Activated T-helper 1 cell treated with anti-CD3 and anti-CD28 coated beads, Interleukin-2, amount 50 U/mL, for 16 hours (primary cell): Measurements from ENCODE around the gene NCOR1.
A peak's percentile ranks its signal among the peaks of the same experiment; 100 is the strongest.

Experiments
- DNase-seq, 2 donors: peaks; one replicate each; pipeline ENCODE4 v3.0.0-alpha.2; 2020; ENCODE audit warnings: low read depth in 1 of 2, low spot score in 1 of 2

NCOR1 gene

DNA sequence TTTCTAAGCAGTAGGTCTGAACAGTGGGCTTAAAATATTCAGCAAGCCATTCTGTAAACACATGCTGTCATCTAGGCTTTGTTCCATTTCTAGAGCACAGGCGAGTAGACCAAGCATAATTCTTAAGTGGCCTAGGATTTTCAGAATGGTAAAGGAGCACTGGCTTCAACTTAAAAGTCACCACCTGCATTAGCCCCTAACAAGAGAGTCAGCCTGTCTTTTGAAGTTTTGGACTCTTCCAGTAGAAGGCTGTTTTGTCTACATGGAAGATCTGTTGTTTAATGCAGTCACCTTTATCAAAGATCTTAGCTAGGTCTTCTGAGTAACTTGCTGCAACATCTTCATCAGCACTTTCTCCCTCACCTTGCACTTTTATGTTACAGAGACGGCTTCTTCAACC, 179.1 kb downstream of the NCOR1 start:
- DNase-seq, result no peak

DNA sequence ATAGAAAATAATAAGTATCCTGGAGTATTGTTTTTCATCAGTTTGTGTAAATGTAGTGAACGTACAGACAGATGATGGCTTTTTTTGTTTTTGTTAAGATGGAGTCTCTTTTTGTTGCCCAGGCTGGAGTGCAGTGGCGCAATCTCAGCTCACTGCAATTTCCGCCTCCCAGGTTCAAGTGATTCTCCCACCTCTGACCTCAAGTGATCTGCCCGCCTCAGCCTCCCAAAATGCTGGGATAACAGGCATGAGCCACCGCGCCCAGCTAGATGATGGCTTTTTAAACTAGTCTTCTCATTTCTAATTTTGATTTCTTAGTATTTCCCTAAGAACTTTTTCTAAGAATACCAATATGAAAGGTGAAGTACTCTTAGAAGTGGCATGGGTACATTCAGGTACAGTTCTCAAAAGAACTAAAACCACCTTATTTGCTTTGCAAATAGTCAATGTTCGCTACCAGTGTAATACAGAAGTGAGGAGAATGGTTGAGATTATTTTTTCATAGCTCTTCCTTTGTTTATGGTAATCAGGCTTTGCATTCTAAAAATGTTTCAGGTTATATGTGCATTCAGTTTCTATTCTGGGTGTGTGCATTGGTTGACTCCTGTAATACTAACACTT, 181.5 kb downstream of the NCOR1 start:
- no peak for DNase-seq

DNA sequence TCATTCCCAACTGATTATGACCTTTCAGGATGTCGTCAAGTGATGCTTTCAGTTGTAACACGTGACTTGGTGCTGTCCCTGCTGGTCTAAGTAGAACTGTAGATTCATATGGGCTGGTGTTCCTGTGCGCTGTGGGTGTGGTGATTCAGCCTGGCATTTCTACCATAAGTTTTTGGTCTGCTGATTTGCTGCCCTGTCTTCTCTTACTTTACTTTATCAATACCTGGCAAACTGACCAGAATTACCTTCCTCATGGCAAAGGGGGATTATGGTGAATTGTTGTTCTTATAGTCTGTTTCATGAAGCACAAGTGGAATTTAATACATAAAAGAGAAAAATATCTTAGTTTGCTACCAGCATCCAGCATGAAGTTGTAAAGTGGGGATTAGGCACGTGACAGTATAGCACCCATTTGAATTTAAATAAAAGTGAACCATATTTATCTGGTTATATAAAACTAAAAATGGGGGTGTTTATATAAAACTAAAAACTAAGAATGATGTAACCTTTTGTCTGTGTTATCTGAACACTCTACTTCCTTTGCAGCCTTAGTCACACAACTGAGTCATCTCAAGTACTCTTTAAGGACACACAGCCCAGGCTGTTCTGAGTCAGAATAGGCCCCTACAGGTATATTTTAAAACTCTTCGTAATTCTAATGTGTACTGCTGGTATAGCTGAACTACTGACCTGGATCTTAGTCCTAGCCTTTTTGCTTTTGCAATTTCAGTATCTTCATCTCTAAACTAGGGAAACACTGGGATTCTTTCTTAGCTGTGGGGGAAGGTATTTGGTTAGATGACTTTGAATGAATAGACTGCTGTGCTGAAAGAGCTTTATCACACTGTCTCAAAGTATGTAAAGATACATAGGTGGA, 187.4 kb downstream of the NCOR1 start:
- peak in 1 of 2 donors; percentile 28 for DNase-seq

DNA sequence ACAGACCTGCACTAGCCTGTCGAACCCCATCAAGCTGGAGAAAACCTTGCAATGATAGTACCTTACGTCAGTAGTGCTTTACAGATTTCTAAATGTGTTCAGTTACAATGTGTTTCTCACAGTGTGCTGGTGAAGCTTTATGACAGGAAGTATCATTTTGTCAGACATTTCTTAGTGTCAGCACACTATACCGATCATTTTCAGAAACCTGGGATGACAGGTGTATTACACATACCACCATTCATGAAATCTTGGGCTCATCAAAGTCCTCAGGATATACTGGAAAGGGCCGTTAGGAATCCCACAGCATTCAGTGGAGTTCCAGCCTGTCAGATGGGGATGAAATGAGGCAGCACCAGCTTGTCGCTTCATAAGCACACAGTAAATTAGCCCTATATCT, 188.4 kb downstream of the NCOR1 start:
- no peak for DNase-seq

DNA sequence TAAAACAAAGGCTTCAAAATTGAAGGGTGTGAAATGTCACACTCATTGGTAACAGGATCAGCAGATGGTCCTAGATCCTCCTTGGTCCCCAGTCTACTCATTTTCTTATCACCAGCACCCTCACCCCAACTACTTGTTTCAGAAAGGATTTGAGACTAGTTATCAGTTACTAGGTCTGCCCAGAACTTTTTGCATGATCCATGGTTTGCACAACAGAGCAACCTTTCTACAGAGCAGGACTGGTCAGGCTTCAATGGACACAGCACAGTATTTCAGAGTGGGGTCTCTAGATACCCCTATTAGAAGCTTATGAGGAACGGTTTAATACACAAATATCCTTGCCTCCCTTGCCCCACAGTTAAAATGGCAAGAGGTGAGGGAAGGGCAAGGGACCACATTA, 190.1 kb downstream of the NCOR1 start:
- no peak for DNase-seq

DNA sequence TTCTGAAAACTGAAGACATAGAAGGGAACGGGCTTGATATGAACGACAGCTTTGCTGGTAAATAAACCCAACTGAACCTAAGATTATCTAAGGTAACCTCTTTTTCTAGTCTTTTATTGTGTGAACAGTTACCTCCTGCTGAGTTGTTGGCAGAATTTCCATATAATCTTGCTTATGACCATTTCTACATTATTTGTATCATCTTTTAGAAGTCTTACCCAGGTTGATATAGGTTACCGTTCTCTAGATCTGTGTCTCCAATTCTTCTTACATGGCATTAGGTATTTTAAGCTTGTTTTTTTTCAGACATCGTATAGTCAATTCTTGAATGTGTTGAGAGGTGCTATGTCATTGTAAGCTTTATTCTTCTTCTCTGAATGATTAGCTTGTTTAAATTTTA, 191.5 kb downstream of the NCOR1 start:
- no peak for DNase-seq

DNA sequence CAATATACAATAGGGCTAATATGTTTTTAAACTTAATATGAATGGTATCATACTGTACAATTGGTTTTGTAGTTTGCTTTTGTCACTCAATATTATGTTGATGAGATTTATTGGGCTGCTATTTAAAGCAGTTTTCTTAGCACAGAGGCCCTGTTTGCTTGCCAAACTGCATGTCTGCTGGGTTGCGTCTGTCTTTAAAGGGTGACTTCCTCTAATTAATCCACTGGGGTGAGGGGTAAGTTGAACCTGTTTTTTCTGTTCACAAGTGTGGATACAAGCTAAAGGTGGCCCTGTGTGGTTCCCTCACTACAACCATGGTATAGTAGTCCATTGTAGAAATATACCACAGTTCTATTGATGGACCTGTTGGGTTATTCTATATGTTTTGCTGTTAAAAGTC, 196.0 kb downstream of the NCOR1 start:
- DNase-seq, result no peak

DNA sequence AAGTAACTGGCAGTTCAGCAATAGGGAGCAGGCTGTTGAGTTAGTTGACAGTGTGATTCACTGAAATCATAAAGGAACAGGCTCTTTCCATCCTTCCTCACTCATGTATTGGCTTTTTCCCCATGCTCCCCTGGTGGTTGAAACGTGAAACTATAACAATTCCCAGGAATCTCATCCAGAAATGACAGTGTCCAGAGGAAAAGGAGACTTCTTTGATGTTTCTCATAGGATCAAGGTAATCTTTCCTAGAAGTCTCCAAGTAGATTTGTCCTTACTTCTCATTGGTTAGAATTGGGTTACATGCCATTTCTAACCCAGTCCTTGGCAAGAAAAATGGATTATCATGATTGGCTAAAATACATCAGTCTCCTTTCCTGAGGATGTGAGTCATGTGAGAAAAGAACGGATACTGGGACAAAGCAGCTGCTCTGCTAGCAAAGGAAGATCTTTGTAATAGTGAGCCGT, 201.4 kb downstream of the NCOR1 start:
- no peak for DNase-seq

DNA sequence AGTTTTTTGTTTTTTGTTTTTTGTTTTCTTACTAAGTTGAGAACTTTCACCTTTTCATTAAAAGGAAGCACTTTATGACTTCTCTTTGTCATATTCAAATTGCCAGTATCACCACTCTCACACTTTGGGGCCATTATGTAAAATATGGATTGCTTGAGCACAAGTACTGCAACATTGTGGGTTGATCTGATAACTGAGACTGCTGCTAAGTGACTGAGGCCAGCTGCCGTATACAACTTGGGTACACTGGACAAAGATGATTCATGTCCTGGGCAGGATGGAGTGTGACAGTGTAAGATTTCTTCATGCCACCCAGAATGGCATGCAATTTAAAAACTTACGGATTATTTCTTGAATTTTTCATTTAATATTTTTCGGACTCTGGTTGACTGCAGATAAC, 207.9 kb downstream of the NCOR1 start:
- DNase-seq, result no peak

DNA sequence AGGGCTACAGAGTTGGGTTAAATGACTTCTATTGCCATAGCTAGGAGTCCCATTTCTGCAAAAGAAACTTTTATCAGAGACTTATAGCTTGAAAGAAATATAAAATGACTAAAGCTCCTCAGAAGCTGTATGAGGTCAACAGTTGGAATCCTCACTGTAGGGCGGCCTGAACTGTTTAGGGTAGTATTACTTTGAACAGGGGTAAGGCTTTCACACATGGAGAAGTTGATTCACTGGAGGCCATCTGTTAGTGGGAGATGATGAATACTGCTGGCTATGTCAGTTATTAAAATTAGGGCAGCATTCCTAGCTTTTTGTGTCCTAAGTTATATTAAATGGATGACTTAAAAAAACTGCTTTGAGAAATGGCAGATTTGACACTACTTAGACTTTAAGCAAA, 209.7 kb downstream of the NCOR1 start:
- DNase-seq, result no peak

DNA sequence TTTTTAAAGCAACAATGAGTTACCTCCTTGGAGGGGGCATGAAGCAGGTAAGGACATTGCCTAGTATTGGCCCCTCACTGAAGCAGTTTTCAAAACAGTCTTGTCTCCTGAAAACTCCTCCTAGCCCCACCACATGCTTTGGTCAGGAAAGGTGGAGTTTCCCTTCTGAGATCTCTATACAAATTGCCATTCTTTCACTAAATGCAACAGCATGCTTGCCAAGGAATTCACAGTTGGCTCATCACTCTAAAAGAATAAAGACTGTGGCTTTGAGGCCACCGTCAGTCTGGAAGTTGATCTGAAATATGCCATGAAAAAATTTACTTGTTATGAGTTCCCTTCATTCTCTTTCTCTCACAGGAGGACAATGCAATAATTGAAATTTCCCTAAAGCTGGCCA, 211.5 kb downstream of the NCOR1 start:
- no peak for DNase-seq

DNA sequence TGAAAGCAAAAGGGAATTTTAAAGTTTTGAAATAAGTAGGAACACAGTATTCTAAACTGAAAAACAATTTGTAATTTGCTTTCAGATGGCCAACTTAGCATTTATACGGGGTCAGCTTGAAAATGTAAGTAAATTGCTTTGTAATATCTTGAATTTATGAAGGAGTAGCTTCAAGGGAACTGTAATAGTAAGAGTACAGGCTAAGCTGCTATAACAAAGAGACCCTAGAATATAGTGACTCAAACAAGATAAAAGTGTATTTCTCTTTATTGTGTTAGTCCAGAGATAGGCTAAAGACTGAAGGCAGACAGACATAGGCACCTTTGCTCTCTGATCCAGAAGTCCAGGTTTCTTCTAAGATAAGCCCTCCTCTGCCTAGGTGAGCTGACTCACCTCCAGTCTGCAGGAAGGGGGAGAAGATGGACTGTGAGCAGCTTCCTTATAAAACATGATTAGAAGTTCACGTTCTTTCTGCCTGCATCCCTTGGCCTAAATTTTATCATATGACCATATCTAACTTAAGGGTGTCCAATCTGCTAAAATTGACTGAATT, 212.6 kb downstream of the NCOR1 start:
- DNase-seq, result no peak

DNA sequence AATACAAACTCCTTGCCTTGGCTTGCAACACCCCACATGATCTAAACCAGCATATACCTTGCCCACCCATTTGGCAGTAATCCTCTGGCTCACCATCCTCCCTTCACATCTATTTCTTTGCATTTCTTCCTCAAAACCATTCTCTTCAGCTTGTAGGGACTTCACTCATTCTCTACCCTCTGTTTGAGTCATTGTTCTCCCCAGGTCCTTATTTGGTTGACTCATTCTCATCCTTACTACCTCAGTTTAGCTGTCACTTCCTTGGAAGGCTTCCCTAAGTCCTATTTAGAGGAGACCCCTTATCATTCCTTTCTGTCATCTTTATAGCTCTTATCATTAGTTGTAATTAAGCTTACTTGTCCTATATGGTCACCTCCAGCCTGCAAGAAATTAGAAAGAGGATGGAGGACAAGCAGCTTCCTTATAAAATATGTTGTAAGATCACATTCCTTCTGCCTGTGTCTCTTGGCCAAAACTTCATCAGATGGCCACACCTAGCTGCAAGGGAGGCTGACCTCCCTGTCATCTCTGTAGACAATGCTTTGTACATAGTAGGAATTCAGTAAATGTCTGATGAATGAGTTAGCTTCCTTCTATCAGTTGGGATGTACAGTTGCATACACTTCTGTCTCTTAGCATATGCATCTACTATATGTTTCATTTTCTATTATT, 214.0 kb downstream of the NCOR1 start:
- no peak for DNase-seq

DNA sequence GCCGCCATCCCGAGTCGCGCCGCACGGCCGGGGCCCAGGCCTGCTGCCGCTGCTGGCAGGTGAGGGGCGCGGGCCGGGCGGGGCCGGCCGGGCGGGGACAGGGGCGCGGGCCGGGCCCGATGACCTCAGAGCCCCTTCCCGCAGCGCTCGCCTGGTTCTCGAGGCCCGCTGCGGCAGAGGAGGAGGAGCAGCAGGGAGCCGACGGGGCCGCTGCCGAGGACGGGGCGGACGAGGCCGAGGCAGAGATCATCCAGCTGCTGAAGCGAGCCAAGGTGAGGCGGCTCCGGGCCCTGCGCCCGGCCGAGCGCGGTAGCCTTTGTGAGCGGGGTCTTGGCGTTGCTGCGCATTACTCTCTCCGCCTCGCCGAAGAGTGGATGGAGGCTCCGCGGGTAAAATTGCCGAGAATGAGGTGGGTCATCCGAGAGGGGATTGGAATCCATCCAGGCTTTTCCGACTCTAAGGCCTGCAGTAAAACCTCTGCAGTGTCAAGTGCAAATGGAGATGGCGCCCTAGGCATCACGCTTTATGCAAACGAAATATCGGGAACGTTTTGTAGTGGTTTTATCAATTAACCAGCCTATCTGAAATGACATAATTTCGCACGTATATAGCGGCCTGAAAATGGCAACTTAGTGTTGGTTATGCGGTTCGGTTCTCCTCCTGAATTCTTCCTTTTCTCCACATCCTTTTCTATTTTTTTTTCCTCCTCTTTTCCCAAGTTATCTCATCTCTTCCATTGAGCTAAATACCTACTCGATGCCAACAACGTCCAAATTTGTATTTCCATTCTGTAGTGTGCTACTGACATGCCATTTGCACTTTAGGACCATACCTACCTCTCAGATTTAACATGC, 215.1 kb downstream of the NCOR1 start:
- DNase-seq, result no peak

DNA sequence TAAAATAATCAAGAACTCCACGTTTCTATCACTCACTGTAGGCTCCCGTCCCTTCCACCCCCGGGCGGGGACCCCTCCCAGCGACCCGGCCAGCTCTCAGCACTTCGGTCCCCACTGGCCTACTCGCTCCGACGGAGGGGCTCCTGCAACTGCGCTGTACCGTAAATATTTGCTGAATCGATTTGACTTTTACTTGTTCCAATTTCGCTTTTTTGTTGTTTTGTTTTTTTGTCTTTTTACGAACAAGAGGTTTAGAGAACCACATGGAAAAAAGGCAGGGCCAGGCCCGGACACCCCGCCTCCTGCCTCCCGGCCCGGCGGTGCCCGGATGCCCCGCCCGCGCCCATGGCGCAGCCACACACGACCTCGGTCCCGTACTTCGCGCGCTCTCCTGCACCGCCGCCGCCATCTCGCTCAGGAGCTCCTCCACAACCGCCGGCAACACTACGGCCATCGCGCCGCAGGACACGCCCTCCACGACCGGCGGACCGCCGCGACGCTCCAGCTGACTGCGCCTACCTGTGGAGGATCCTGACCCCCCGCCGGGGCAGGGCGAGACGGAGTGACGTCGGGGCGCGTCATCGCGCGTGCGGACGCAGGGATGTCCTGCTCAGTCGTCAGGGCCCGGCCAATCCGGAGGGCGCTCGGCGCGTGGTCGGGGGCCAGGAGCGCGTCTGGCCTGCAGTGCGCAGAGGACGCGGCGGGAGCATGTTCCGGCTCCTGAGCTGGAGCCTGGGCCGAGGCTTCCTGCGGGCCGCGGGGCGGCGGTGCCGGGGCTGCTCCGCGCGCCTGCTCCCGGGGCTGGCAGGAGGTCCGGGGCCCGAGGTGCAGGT, 216.0 kb downstream of the NCOR1 start, which contains the start of the genes TTC19 and ZSWIM7:
Gene TTC19, plus strand, starts transcription at position 684 of the 833 bp plus-strand sequence. Its CDS starts 25 bp downstream, at position 709.
Gene ZSWIM7, minus strand, starts transcription at position 564 of the 833 bp plus-strand sequence. Its CDS starts 110 bp downstream, at position 454.
- peak; percentile 84 to 89 for DNase-seq

DNA sequence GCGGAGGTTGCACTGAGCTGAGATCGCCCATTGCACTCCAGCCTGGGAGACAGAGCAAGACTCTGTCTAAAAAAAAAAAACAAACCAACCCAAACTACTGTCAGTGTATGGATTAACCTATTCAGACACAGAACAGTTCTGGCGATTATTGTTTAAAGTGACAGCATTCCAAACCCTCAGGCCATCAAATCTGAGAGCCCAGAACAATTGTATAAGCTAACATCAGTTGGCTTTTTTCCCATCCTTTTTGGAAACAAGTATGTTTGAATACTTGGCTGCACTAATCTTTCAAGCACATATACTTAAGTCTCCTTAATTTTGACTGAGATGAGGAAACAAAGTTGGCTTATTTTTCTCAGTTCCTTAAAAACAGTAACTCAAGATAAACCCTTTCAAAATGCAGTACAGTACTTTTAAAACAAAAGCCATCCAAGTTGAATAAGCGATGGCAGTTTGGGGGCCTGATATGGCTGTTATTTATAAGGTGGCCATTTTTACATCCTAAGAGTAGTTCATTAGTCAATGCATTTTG, 217.2 kb downstream of the NCOR1 start:
- DNase-seq, result no peak

DNA sequence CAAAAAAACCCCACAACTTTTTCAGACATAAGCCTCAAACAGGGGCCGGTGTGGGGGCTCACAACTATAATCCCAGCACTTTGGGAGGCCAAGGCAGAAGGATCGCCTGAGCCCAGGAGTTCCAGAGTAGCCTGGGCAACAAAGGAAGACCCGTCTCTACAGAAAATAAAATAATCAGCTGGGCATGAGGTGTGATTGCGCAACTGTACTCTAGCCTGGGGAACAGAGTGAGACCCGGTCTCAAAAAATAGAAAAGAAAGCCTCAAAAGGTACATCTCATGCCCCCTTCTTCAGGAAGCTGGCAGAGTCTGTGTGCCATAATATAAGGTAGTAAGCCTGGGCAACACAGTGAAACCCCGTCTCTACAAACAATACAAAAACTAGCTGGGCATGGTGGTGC, 219.0 kb downstream of the NCOR1 start:
- no peak for DNase-seq

DNA sequence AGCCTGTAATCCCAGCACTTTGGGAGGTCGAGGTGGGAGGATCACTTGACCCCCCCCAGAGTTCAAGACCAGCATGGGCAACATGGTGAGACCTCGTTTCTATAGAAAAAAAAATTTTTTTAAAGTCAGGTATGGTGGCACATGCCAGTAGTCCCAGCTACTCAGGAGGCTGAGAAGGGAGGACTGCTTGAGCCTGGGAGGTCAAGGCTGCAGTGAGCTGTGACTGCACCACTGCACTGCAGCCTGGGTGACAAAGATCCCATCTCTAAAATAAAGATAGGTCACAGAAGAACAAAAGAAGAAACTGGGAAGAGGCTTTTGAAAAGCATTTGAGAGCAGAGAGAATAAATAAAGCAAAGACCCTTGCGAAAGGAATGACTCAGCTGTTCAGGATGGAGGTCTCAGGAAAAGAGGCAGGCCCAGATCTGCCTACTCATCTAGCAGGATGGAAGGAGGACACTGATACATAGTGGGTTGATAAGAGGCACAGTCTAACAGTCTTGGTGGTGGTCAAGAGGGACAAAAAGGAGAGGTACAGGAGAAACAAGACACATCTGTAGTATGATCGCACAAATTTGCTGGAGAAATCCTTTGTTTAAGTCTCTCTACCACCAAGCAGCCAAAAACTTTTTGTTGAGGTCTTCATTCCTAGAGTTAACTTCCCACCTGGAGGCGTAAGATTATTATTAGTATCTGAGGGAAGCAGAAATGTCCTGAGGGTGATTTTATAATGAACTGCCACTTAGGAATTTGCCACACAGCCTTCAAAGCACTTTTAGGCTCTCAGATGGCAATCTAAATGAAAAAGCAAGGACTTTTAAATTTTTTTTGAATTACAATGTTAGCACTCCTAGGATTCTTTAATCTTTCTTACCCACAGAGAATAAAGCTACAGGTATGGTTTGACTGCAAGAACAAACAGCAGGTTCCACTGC, 233.4 kb downstream of the NCOR1 start:
- DNase-seq, result no peak
